H9 (cell line): ENCODE data around the gene NRBF2. TPM values are rescaled to one million over a fixed set of nuclear protein-coding genes. Genes with fewer than 3 reads are reported as not detected.

Experiments
- DNase-seq: peaks from one replicate; pipeline ENCODE4 v3.0.0-alpha.2; 2017
- H2AFZ ChIP-seq: one replicate; pipeline ENCODE4 v1.6.1; 2013; ENCODE audit warnings: mild to moderate bottlenecking, low read length, control low read depth, moderate library complexity
- H2AK5ac ChIP-seq: 2 replicates; pipeline ENCODE4 v1.6.1; 2013; ENCODE audit warnings: low read length, control low read depth, mixed read lengths; ENCODE audit not compliant: insufficient read length
- H2BK120ac ChIP-seq: one replicate; pipeline ENCODE4 v1.6.1; 2013; ENCODE audit warnings: low read depth, mild to moderate bottlenecking, low read length, control low read depth, inconsistent platforms; ENCODE audit not compliant: poor library complexity, severe bottlenecking
- H2BK12ac ChIP-seq: 2 replicates; pipeline ENCODE4 v1.6.1; 2013; ENCODE audit warnings: low read length, control low read depth, mixed read lengths, low read depth; ENCODE audit not compliant: insufficient read length
- H2BK15ac ChIP-seq: 2 replicates; pipeline ENCODE4 v1.6.1; 2013; ENCODE audit warnings: low read depth, low read length, control low read depth
- H2BK20ac ChIP-seq: one replicate; pipeline ENCODE4 v1.6.1; 2013; ENCODE audit warnings: low read depth, mild to moderate bottlenecking, low read length, control low read depth, inconsistent platforms; ENCODE audit not compliant: poor library complexity, severe bottlenecking
- H2BK5ac ChIP-seq: 2 replicates; pipeline ENCODE4 v1.6.1; 2013; ENCODE audit warnings: low read length, control low read depth, mixed read lengths; ENCODE audit not compliant: insufficient read length
- H3K14ac ChIP-seq: 2 replicates; pipeline ENCODE4 v1.6.1; 2013; ENCODE audit warnings: low read length, control low read depth; ENCODE audit not compliant: insufficient read depth
- H3K18ac ChIP-seq: 2 replicates; pipeline ENCODE4 v1.6.1; 2013; ENCODE audit warnings: low read depth, mild to moderate bottlenecking, mixed read lengths, low read length, control low read depth; ENCODE audit not compliant: insufficient read length
- H3K23ac ChIP-seq: 2 replicates; pipeline ENCODE4 v1.6.1; 2013; ENCODE audit warnings: low read length, control low read depth, mixed read lengths, low read depth; ENCODE audit not compliant: insufficient read length
- H3K23me2 ChIP-seq: 2 replicates; pipeline ENCODE4 v1.6.1; 2013; ENCODE audit warnings: low read depth, mild to moderate bottlenecking, mixed read lengths, low read length, control low read depth; ENCODE audit not compliant: insufficient read length, poor library complexity, severe bottlenecking
- H3K27ac ChIP-seq: 2 replicates; pipeline ENCODE4 v1.5.1; 2013; ENCODE audit warnings: low read length, control low read depth, mixed read lengths, low read depth; ENCODE audit not compliant: insufficient read length
- H3K27me3 ChIP-seq: 2 replicates; pipeline ENCODE4 v1.6.1; 2013; ENCODE audit warnings: low read length, control low read depth, inconsistent platforms; ENCODE audit not compliant: insufficient read depth
- H3K4ac ChIP-seq: 2 replicates; pipeline ENCODE4 v1.6.1; 2013; ENCODE audit warnings: low read depth, mild to moderate bottlenecking, control low read depth, inconsistent platforms, low read length, moderate library complexity
- H3K4me1 ChIP-seq: 2 replicates; pipeline ENCODE4 v1.6.1; 2013; ENCODE audit warnings: low read length, control low read depth, inconsistent platforms; ENCODE audit not compliant: insufficient read depth
- H3K4me2 ChIP-seq: 2 replicates; pipeline ENCODE4 v1.6.1; 2013; ENCODE audit warnings: low read length, control low read depth, mixed read lengths; ENCODE audit not compliant: insufficient read length, insufficient read depth
- H3K56ac ChIP-seq: 2 replicates; pipeline ENCODE4 v1.6.1; 2013; ENCODE audit warnings: low read depth, mild to moderate bottlenecking, mixed read lengths, low read length, control low read depth; ENCODE audit not compliant: insufficient read length
- H3K79me1 ChIP-seq: 2 replicates; pipeline ENCODE4 v1.6.1; 2013; ENCODE audit warnings: low read depth, mild to moderate bottlenecking, moderate library complexity, low read length, control low read depth, inconsistent platforms; ENCODE audit not compliant: insufficient read depth, poor library complexity, severe bottlenecking
- H3K79me2 ChIP-seq: 2 replicates; pipeline ENCODE4 v1.6.1; 2013; ENCODE audit warnings: low read length, control low read depth, inconsistent platforms; ENCODE audit not compliant: insufficient read depth
- H3K9ac ChIP-seq: 2 replicates; pipeline ENCODE4 v1.6.1; 2013; ENCODE audit warnings: low read length, control low read depth, mixed read lengths; ENCODE audit not compliant: insufficient read length; ENCODE audit errors: extremely low read depth
- H3K9me3 ChIP-seq: one replicate; pipeline ENCODE4 v1.6.1; 2013; ENCODE audit warnings: low read depth, low read length, inconsistent platforms; ENCODE audit not compliant: control insufficient read depth
- H3T11ph ChIP-seq: one replicate; pipeline ENCODE4 v1.6.1; 2013; ENCODE audit warnings: mild to moderate bottlenecking, low read length, control low read depth, inconsistent platforms
- H4K20me1 ChIP-seq: one replicate; pipeline ENCODE4 v1.6.1; 2013; ENCODE audit not compliant: control insufficient read depth, insufficient read length, insufficient read depth
- H4K5ac ChIP-seq: 2 replicates; pipeline ENCODE4 v1.6.1; 2013; ENCODE audit warnings: low read depth, mild to moderate bottlenecking, mixed read lengths, low read length, control low read depth; ENCODE audit not compliant: insufficient read length
- H4K8ac ChIP-seq: replicated peaks from 2 replicates; pipeline ENCODE4 v1.6.1; 2013; ENCODE audit warnings: low read length, control low read depth, mixed read lengths, low read depth; ENCODE audit not compliant: insufficient read length
- H4K91ac ChIP-seq: 2 replicates; pipeline ENCODE4 v1.6.1; 2013; ENCODE audit warnings: low read depth, mild to moderate bottlenecking, moderate library complexity, mixed read lengths, low read length, control low read depth; ENCODE audit not compliant: insufficient read length
- H3K27ac Mint-ChIP-seq, 3 experiments: 2 replicates in 2 of 3; 3 replicates in 1 of 3; pipeline ENCODE4 v1.8.0; 2020 to 2021; ENCODE audit warnings: mixed read lengths in 3 of 3, mild to moderate bottlenecking in 1 of 3, moderate library complexity in 1 of 3
- H3K27me3 Mint-ChIP-seq: 2 replicates; pipeline ENCODE4 v1.8.0; 2021; ENCODE audit warnings: low read depth, mild to moderate bottlenecking, moderate library complexity, mixed read lengths
- H3K36me3 Mint-ChIP-seq, 3 experiments: 2 replicates in 2 of 3; 3 replicates in 1 of 3; pipeline ENCODE4 v1.8.0; 2020 to 2021; ENCODE audit warnings: low read depth in 3 of 3, mixed read lengths in 3 of 3; ENCODE audit not compliant: insufficient read depth in 1 of 3
- H3K4me1 Mint-ChIP-seq, 2 experiments: 2 replicates each; pipeline ENCODE4 v1.8.0; 2020; ENCODE audit warnings: mixed read lengths in 2 of 2
- H3K4me3 Mint-ChIP-seq, 2 experiments: 2 replicates in 1 of 2; 3 replicates in 1 of 2; pipeline ENCODE4 v1.8.0; 2020 to 2021; ENCODE audit warnings: mild to moderate bottlenecking in 2 of 2, mixed read lengths in 2 of 2, moderate library complexity in 1 of 2
- H3K9me3 Mint-ChIP-seq, 2 experiments: 2 replicates in 1 of 2; 3 replicates in 1 of 2; pipeline ENCODE4 v1.8.0; 2020; ENCODE audit warnings: mild to moderate bottlenecking in 2 of 2, mixed read lengths in 2 of 2, moderate library complexity in 1 of 2
- CTCF ChIP-seq: fragments of 200-600 bp; sonication (generic); conservative IDR thresholded peaks from 3 replicates; pipeline ENCODE4 v1.8.0; 2021; ENCODE audit warnings: antibody characterized with exemption, mild to moderate bottlenecking
- WGBS: extraction: QIAGEN DNeasy Blood & Tissue Kit; methylation state at CpG from one replicate; pipeline ENCODE4 v1.1.7; 2013; ENCODE audit warnings: missing lambda C conversion rate, low lambda C conversion rate, mixed read lengths; ENCODE audit not compliant: insufficient read length; ENCODE audit errors: extremely low coverage; 5-methylcytosine and 5-hydroxymethylcytosine counted together
- total RNA-seq: library from RNA; stranded (reverse); gene quantifications from 2 replicates; pipeline ENCODE4 v1.2.1, GENCODE V29; 2021

The NRBF2 gene
- total RNA-seq, 1 experiment from 2014 or later = 30.1 TPM

- Mint-ChIP-seq H3K4me3 (peak overlapping the region in 1 of 2 experiments; percentile 57; a peak in 2 of 5 replicates), H3K9me3 (peaks cover 0 to 4% of the 10 kb centered on the region in 2 experiments; a peak in 2 of 5 replicates), H3K27me3 (no peaks in the 10 kb centered on the region)
Measured at GRCh38 chr10:63103971-63104409, 29.1 kb upstream of the NRBF2 start.

More at GRCh38 chr10:63103971-63104409, 29.1 kb upstream of the NRBF2 start:
- no peaks in the 10 kb centered on the region for H3K9me3 ChIP-seq
- no peak overlapping the region for H3K9ac ChIP-seq
- H4K20me1 ChIP-seq = no peaks in the 10 kb centered on the region
- H3K4ac ChIP-seq = no peak overlapping the region
- H2AFZ ChIP-seq = no peak overlapping the region
- no peak overlapping the region for H4K5ac ChIP-seq
- no peak for TF ChIP-seq CTCF
- Mint-ChIP-seq H3K27ac (peak overlapping the region in 1 of 3 experiments; percentile 87; a peak in 1 of 7 replicates), H3K4me1 (peaks cover 19 to 28% of the 10 kb centered on the region in 2 experiments), H3K36me3 (no peaks in the 10 kb centered on the region; a peak in 1 of 7 replicates)
- no CpG with 5 or more reads among the region's 7 CpGs for WGBS
- no peaks in the 10 kb centered on the region for H3K23me2 ChIP-seq
- H4K91ac ChIP-seq = no peak overlapping the region
- no peak overlapping the region for H3K14ac ChIP-seq
- no peak overlapping the region for H3K56ac ChIP-seq
- H3K27ac ChIP-seq = no peak overlapping the region
- H3K27me3 ChIP-seq = no peaks in the 10 kb centered on the region
- no peak overlapping the region for H2BK120ac ChIP-seq
- H3K79me2 ChIP-seq = no peaks in the 10 kb centered on the region
- no peak overlapping the region for H3T11ph ChIP-seq
- no peak overlapping the region for H2BK12ac ChIP-seq
- H2BK15ac ChIP-seq = no peak overlapping the region
- no peak overlapping the region for H2BK5ac ChIP-seq
- H3K79me1 ChIP-seq = no peaks in the 10 kb centered on the region
- H3K4me1 ChIP-seq = peaks cover 2% of the 10 kb centered on the region; the same call in 1 of the 2 replicates
- no peak overlapping the region for H2AK5ac ChIP-seq
- no peak overlapping the region for H3K18ac ChIP-seq
- no peak overlapping the region for H4K8ac ChIP-seq
- H2BK20ac ChIP-seq = no peak overlapping the region
- H3K4me2 ChIP-seq = no peak overlapping the region
- DNase-seq = peak; percentile 67
- H3K23ac ChIP-seq = no peak overlapping the region
